Thoracic aorta (tissue), 2 donors: ENCODE measurements around the gene COL11A1. TPM values are rescaled to one million over a fixed set of nuclear protein-coding genes. Genes with fewer than 3 reads are reported as not detected.

Experiments used
- ATAC-seq: fragments of 150-250 bp; one replicate; pipeline ENCODE4 v1.8.0; 2017; ENCODE audit warnings: low read depth; ENCODE audit not compliant: insufficient number of reproducible peaks, low FRiP score
- DNase-seq: peaks from one replicate; pipeline ENCODE4 v3.0.0-alpha.2; 2020; ENCODE audit warnings: low spot score
- H3K27ac ChIP-seq, 2 donors: fragments of 200-600 bp; sonication (generic); 1 replicate in 1 of 2; 2 replicates in 1 of 2; pipeline ENCODE4 v1.5.1; 2016; ENCODE audit warnings: mild to moderate bottlenecking in 2 of 2, moderate library complexity in 2 of 2
- H3K27me3 ChIP-seq: fragments of 200-600 bp; sonication (generic); replicated peaks from 2 replicates; pipeline ENCODE4 v1.6.0; 2016; ENCODE audit warnings: mild to moderate bottlenecking; ENCODE audit not compliant: insufficient read depth
- H3K36me3 ChIP-seq: fragments of 200-600 bp; sonication (generic); one replicate; pipeline ENCODE4 v1.5.1; 2016
- H3K4me1 ChIP-seq, 2 donors: fragments of 200-600 bp; sonication (generic); 1 replicate in 1 of 2; 2 replicates in 1 of 2; pipeline versions ENCODE4 v1.5.1 to v1.6.0; 2016; ENCODE audit warnings: low read depth in 2 of 2, mild to moderate bottlenecking in 1 of 2; ENCODE audit not compliant: control insufficient read depth in 1 of 2
- H3K4me3 ChIP-seq: fragments of 200-600 bp; sonication (generic); 2 replicates; pipeline ENCODE4 v1.5.1; 2016; ENCODE audit warnings: mild to moderate bottlenecking
- H3K9me3 ChIP-seq: fragments of 200-600 bp; sonication (generic); 2 replicates; pipeline ENCODE4 v1.5.1; 2016
- CTCF ChIP-seq: fragments of 200-600 bp; sonication (generic); IDR thresholded peaks from one replicate; pipeline ENCODE4 v1.5.1; 2019; ENCODE audit warnings: antibody characterized with exemption
- total RNA-seq, 2 donors: library from RNA; depleted of rRNA; stranded (reverse); fragments of >200 nt; gene quantifications; one replicate each; pipeline versions ENCODE4 v1.1.0 to v1.2.3, GENCODE V29; 2016

Gene COL11A1
- total RNA-seq, 2 donors from 2014 or later, result 0.07 TPM; not detected in 1

GRCh38 chr1:103084181-103084580 lies 24.1 kb downstream of the COL11A1 start:
- no peak for DNase-seq
- Histone ChIP-seq H3K9me3 (no peaks in the 10 kb centered on the region), H3K36me3 (no peaks in the 10 kb centered on the region), H3K27me3 (no peaks in the 10 kb centered on the region), H3K27ac (no peak overlapping the region), H3K4me3 (no peak overlapping the region), H3K4me1 (no peaks in the 10 kb centered on the region)
- TF ChIP-seq CTCF, result no peak
- ATAC-seq, result no peak

GRCh38 chr1:103075316-103076000 lies 32.9 kb downstream of the COL11A1 start:
- H3K4me3 ChIP-seq, result no peak overlapping the region
- no peaks in the 10 kb centered on the region for H3K4me1 ChIP-seq
- H3K36me3 ChIP-seq, result no peaks in the 10 kb centered on the region
- no peaks in the 10 kb centered on the region for H3K9me3 ChIP-seq
- H3K27me3 ChIP-seq, result no peaks in the 10 kb centered on the region
- ATAC-seq (no peak), DNase-seq (no peak)
- TF ChIP-seq CTCF, result no peak
- H3K27ac ChIP-seq, result no peak overlapping the region

- Histone ChIP-seq H3K36me3 (no peaks in the 10 kb centered on the region), H3K27ac (no peak overlapping the region), H3K4me3 (no peak overlapping the region), H3K4me1 (no peaks in the 10 kb centered on the region), H3K27me3 (no peaks in the 10 kb centered on the region), H3K9me3 (no peaks in the 10 kb centered on the region)
- ATAC-seq (no peak), DNase-seq (no peak)
- no peak for TF ChIP-seq CTCF
Observed at GRCh38 chr1:103074224-103074623, 34.1 kb downstream of the COL11A1 start.

GRCh38 chr1:103069201-103069600 lies 39.1 kb downstream of the COL11A1 start:
- no peaks in the 10 kb centered on the region for H3K36me3 ChIP-seq
- no peaks in the 10 kb centered on the region for H3K27me3 ChIP-seq
- DNase-seq, result no peak
- TF ChIP-seq CTCF, result no peak
- no peaks in the 10 kb centered on the region for H3K4me1 ChIP-seq
- no peaks in the 10 kb centered on the region for H3K9me3 ChIP-seq
- no peak overlapping the region for H3K27ac ChIP-seq
- H3K4me3 ChIP-seq, result no peak overlapping the region
- no peak for ATAC-seq

- ATAC-seq, result no peak
- H3K27ac ChIP-seq, result no peak overlapping the region
- no peaks in the 10 kb centered on the region for H3K36me3 ChIP-seq
- no peak for DNase-seq
- no peak for TF ChIP-seq CTCF
- no peak overlapping the region for H3K4me3 ChIP-seq
- H3K27me3 ChIP-seq, result no peaks in the 10 kb centered on the region
- H3K9me3 ChIP-seq, result no peaks in the 10 kb centered on the region
- H3K4me1 ChIP-seq, result no peaks in the 10 kb centered on the region
Observed at GRCh38 chr1:103063921-103064320, 44.4 kb downstream of the COL11A1 start.
